Measurements from ENCODE around the gene SERHL2.
"Not testable (repeated sequence)": the region's sequence is repeated elsewhere in the genome, so short reads cannot be mapped to it uniquely, and the experiment has no call there.

- TF ChIP-seq, protein P1, sequence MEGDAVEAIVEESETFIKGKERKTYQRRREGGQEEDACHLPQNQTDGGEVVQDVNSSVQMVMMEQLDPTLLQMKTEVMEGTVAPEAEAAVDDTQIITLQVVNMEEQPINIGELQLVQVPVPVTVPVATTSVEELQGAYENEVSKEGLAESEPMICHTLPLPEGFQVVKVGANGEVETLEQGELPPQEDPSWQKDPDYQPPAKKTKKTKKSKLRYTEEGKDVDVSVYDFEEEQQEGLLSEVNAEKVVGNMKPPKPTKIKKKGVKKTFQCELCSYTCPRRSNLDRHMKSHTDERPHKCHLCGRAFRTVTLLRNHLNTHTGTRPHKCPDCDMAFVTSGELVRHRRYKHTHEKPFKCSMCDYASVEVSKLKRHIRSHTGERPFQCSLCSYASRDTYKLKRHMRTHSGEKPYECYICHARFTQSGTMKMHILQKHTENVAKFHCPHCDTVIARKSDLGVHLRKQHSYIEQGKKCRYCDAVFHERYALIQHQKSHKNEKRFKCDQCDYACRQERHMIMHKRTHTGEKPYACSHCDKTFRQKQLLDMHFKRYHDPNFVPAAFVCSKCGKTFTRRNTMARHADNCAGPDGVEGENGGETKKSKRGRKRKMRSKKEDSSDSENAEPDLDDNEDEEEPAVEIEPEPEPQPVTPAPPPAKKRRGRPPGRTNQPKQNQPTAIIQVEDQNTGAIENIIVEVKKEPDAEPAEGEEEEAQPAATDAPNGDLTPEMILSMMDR (IDR thresholded peaks at IDR 0.05) = not testable (repeated sequence)
- not testable (repeated sequence) for TF ChIP-seq POLR2A (IDR thresholded peaks at IDR 0.05)
These were observed 24.3 kb upstream of the SERHL2 start for GRCh38 chr22:42529435-42529834.

Measured in vagina (tissue), 2 donors.